Measurements from ENCODE around the gene SMYD3.

Gene SMYD3

GRCh38 chr1:246159279-246160227, 347.5 kb downstream of the SMYD3 start:
- Histone ChIP-seq H3K4me1 (ENCODE audit: insufficient read depth, insufficient read length) (no peaks in the 10 kb centered on the region), H3K27me3 (ENCODE audit: insufficient read depth, insufficient read length) (no peaks in the 10 kb centered on the region), H3K36me3 (ENCODE audit: insufficient read depth, insufficient read length, low read length) (no peaks in the 10 kb centered on the region), H3K4me3 (ENCODE audit: insufficient read length, low read depth) (no peak overlapping the region), H3K9me3 (ENCODE audit: insufficient read depth, low read length) (no peaks in the 10 kb centered on the region), H3K9ac (ENCODE audit: insufficient read length, low read depth) (no peak overlapping the region)
- TF ChIP-seq YY1 (IDR thresholded peaks at IDR 0.05; ENCODE audit: insufficient read depth, insufficient read length) (no peak), ZNF274 (IDR thresholded peaks at IDR 0.05; ENCODE audit: low read depth, low read length) (no peak), SUZ12 (IDR thresholded peaks at IDR 0.05; ENCODE audit: extremely low read depth, insufficient read depth, insufficient read length) (no peak)
- no peak for DNase-seq (ENCODE audit: low read depth, low spot score)

- peaks cover 3% of the 10 kb centered on the region for H3K4me1 ChIP-seq (ENCODE audit: insufficient read depth, insufficient read length)
- no peaks in the 10 kb centered on the region for H3K27me3 ChIP-seq (ENCODE audit: insufficient read depth, insufficient read length)
- no peaks in the 10 kb centered on the region for H3K9me3 ChIP-seq (ENCODE audit: insufficient read depth, low read length)
- no peak overlapping the region for H3K4me3 ChIP-seq (ENCODE audit: insufficient read length, low read depth)
- H3K36me3 ChIP-seq (ENCODE audit: insufficient read depth, insufficient read length, low read length), result no peaks in the 10 kb centered on the region
- DNase-seq (ENCODE audit: low read depth, low spot score), result no peak
- no peak for TF ChIP-seq YY1 (IDR thresholded peaks at IDR 0.05; ENCODE audit: insufficient read depth, insufficient read length)
- no peak for TF ChIP-seq SUZ12 (IDR thresholded peaks at IDR 0.05; ENCODE audit: extremely low read depth, insufficient read depth, insufficient read length)
- TF ChIP-seq ZNF274 (IDR thresholded peaks at IDR 0.05; ENCODE audit: low read depth, low read length), result no peak
- no peak overlapping the region for H3K9ac ChIP-seq (ENCODE audit: insufficient read length, low read depth)
Observed at GRCh38 chr1:246158131-246158530, 348.9 kb downstream of the SMYD3 start.

GRCh38 chr1:246157516-246157915, 349.6 kb downstream of the SMYD3 start:
- H3K27me3 ChIP-seq (ENCODE audit: insufficient read depth, insufficient read length), result no peaks in the 10 kb centered on the region
- no peaks in the 10 kb centered on the region for H3K36me3 ChIP-seq (ENCODE audit: insufficient read depth, insufficient read length, low read length)
- H3K4me1 ChIP-seq (ENCODE audit: insufficient read depth, insufficient read length), result peaks cover 3% of the 10 kb centered on the region
- no peak overlapping the region for H3K4me3 ChIP-seq (ENCODE audit: insufficient read length, low read depth)
- TF ChIP-seq ZNF274 (IDR thresholded peaks at IDR 0.05; ENCODE audit: low read depth, low read length) (no peak), YY1 (IDR thresholded peaks at IDR 0.05; ENCODE audit: insufficient read depth, insufficient read length) (no peak), SUZ12 (IDR thresholded peaks at IDR 0.05; ENCODE audit: extremely low read depth, insufficient read depth, insufficient read length) (no peak)
- H3K9ac ChIP-seq (ENCODE audit: insufficient read length, low read depth), result no peak overlapping the region
- DNase-seq (ENCODE audit: low read depth, low spot score), result no peak
- no peaks in the 10 kb centered on the region for H3K9me3 ChIP-seq (ENCODE audit: insufficient read depth, low read length)

GRCh38 chr1:246156847-246157246, 350.2 kb downstream of the SMYD3 start:
- Histone ChIP-seq H3K4me3 (ENCODE audit: insufficient read length, low read depth) (no peak overlapping the region), H3K4me1 (ENCODE audit: insufficient read depth, insufficient read length) (peaks cover 3% of the 10 kb centered on the region), H3K36me3 (ENCODE audit: insufficient read depth, insufficient read length, low read length) (no peaks in the 10 kb centered on the region), H3K9ac (ENCODE audit: insufficient read length, low read depth) (no peak overlapping the region), H3K9me3 (ENCODE audit: insufficient read depth, low read length) (no peaks in the 10 kb centered on the region), H3K27me3 (ENCODE audit: insufficient read depth, insufficient read length) (no peaks in the 10 kb centered on the region)
- no peak for DNase-seq (ENCODE audit: low read depth, low spot score)
- TF ChIP-seq SUZ12 (IDR thresholded peaks at IDR 0.05; ENCODE audit: extremely low read depth, insufficient read depth, insufficient read length) (no peak), ZNF274 (IDR thresholded peaks at IDR 0.05; ENCODE audit: low read depth, low read length) (no peak)

- Histone ChIP-seq H3K4me3 (ENCODE audit: insufficient read length, low read depth) (no peak overlapping the region), H3K4me1 (ENCODE audit: insufficient read depth, insufficient read length) (peaks cover 3% of the 10 kb centered on the region), H3K9ac (ENCODE audit: insufficient read length, low read depth) (no peak overlapping the region), H3K9me3 (ENCODE audit: insufficient read depth, low read length) (no peaks in the 10 kb centered on the region), H3K36me3 (ENCODE audit: insufficient read depth, insufficient read length, low read length) (no peaks in the 10 kb centered on the region), H3K27me3 (ENCODE audit: insufficient read depth, insufficient read length) (no peaks in the 10 kb centered on the region)
- no peak for DNase-seq (ENCODE audit: low read depth, low spot score)
- TF ChIP-seq ZNF274 (IDR thresholded peaks at IDR 0.05; ENCODE audit: low read depth, low read length), result no peak
- no peak for TF ChIP-seq YY1 (IDR thresholded peaks at IDR 0.05; ENCODE audit: insufficient read depth, insufficient read length)
- TF ChIP-seq SUZ12 (IDR thresholded peaks at IDR 0.05; ENCODE audit: extremely low read depth, insufficient read depth, insufficient read length), result no peak
Observed at GRCh38 chr1:246155923-246156322, 351.2 kb downstream of the SMYD3 start.

GRCh38 chr1:246153796-246154212, 353.3 kb downstream of the SMYD3 start:
- no peak for TF ChIP-seq ZNF274 (IDR thresholded peaks at IDR 0.05; ENCODE audit: low read depth, low read length)
- no peak for TF ChIP-seq YY1 (IDR thresholded peaks at IDR 0.05; ENCODE audit: insufficient read depth, insufficient read length)
- no peak for TF ChIP-seq SUZ12 (IDR thresholded peaks at IDR 0.05; ENCODE audit: extremely low read depth, insufficient read depth, insufficient read length)

GRCh38 chr1:246152986-246153431, 354.1 kb downstream of the SMYD3 start:
- no peaks in the 10 kb centered on the region for H3K36me3 ChIP-seq (ENCODE audit: insufficient read depth, insufficient read length, low read length)
- H3K9ac ChIP-seq (ENCODE audit: insufficient read length, low read depth), result no peak overlapping the region
- no peak for DNase-seq (ENCODE audit: low read depth, low spot score)
- no peak overlapping the region for H3K4me3 ChIP-seq (ENCODE audit: insufficient read length, low read depth)
- TF ChIP-seq YY1 (IDR thresholded peaks at IDR 0.05; ENCODE audit: insufficient read depth, insufficient read length) (no peak), ZNF274 (IDR thresholded peaks at IDR 0.05; ENCODE audit: low read depth, low read length) (no peak), SUZ12 (IDR thresholded peaks at IDR 0.05; ENCODE audit: extremely low read depth, insufficient read depth, insufficient read length) (no peak)
- H3K27me3 ChIP-seq (ENCODE audit: insufficient read depth, insufficient read length), result no peaks in the 10 kb centered on the region
- H3K9me3 ChIP-seq (ENCODE audit: insufficient read depth, low read length), result peaks cover 7% of the 10 kb centered on the region; the same call in 1 of the 2 replicates
- H3K4me1 ChIP-seq (ENCODE audit: insufficient read depth, insufficient read length), result peaks cover 3% of the 10 kb centered on the region

More at GRCh38 chr1:246153796-246154212, 353.3 kb downstream of the SMYD3 start:
- H3K27me3 ChIP-seq (ENCODE audit: insufficient read depth, insufficient read length), result no peaks in the 10 kb centered on the region
- no peak overlapping the region for H3K4me3 ChIP-seq (ENCODE audit: insufficient read length, low read depth)
- H3K36me3 ChIP-seq (ENCODE audit: insufficient read depth, insufficient read length, low read length), result no peaks in the 10 kb centered on the region
- H3K9me3 ChIP-seq (ENCODE audit: insufficient read depth, low read length), result no peaks in the 10 kb centered on the region; the same call in 1 of the 2 replicates
- peaks cover 3% of the 10 kb centered on the region for H3K4me1 ChIP-seq (ENCODE audit: insufficient read depth, insufficient read length)
- H3K9ac ChIP-seq (ENCODE audit: insufficient read length, low read depth), result no peak overlapping the region
- no peak for DNase-seq (ENCODE audit: low read depth, low spot score)
